GM18868 (cell line): ENCODE data around the gene RNF130.
"Not testable (repeated sequence)": the region's sequence is repeated elsewhere in the genome, so short reads cannot be mapped to it uniquely, and the experiment has no call there.

Experiments used
- ATAC-seq: cut with Tn5 transposase; IDR thresholded peaks from one replicate; pipeline ENCODE4 v1.9.1; 2021; ENCODE audit warnings: mild to moderate bottlenecking, moderate library complexity; ENCODE audit not compliant: unreplicated experiment

RNF130 gene

DNA sequence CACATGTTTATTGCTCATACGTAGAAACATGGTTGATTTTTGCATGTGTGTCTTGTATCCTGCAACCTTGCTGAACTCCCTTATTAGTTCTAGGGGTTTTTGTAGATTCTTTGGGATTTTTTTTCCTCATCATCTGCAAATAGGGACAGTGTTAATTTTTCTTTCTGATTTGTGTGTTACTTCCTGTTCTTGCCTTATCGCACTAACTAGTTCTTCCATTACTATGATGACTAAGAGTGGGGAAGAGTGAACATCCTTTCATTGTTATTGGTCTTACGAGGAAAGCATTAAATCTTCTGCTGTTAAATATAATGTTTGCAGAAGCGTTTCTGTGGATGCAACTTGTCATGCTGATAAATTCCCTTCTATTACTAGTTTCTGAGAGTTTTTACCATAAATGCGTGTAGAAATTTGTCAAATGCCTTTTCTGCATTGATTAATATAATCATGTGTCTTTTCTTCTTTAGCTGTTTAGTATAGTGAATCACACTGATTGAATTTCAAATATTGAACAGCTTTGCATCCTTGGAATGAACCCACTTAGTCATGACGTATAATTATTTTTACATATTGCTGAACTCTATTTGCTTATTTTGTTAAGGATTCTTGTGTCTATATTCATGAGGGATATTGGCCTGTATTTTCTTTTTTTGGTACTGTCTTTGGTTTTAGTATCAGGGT, 32.1 kb upstream of the RNF130 start:
- no peak for ATAC-seq

DNA sequence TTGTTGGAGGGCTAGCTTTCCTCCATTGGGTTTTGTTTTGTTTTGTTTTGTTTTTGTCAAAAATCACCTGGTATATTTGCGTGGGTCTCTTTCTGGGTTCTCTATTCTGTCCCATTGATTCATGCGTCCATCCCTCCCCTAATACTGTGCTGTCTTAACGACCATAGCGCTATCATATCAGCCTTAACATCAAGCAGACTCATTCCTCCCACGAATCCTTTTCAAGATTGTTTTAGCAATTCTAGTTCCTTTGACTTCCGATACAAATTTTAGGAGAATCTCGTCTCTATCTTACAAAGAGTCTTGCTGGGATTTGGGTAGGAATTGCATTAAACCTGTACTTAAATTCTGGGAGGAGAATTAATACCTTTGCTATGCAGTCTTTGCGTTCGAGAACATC, 31.1 kb upstream of the RNF130 start:
- no peak for ATAC-seq

DNA sequence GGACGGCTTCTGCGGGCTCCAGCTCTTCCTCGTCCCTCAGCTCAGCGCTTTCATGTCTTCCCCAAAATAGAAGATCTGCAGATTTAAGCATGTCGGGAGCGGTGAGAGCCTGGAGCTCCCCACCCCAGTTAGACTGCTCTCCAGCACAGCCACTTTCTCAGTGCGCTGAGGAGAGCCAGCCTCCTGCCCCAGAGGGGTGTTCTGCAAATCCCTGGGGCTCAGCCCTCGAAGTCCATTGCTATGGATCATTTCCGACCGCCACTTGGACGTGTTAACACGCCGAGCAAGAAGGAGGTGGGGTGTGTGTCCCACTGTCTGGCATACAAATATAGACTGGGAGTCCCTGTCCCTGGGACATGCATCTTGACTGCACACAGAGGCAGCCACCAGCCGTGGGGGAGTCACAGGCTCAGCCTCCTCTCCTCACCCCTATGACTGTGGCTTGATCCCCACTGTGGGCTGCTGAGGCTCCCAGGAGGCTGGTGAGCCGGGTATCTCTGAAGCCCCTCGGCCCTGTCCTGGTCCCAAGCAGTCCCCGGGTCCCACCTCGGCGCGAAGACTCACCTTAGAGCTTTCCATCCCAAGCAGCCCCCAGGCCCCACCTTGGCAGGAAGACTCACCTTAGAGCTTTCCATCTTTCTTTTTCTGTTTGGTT, 30.0 kb upstream of the RNF130 start:
- no peak for ATAC-seq

DNA sequence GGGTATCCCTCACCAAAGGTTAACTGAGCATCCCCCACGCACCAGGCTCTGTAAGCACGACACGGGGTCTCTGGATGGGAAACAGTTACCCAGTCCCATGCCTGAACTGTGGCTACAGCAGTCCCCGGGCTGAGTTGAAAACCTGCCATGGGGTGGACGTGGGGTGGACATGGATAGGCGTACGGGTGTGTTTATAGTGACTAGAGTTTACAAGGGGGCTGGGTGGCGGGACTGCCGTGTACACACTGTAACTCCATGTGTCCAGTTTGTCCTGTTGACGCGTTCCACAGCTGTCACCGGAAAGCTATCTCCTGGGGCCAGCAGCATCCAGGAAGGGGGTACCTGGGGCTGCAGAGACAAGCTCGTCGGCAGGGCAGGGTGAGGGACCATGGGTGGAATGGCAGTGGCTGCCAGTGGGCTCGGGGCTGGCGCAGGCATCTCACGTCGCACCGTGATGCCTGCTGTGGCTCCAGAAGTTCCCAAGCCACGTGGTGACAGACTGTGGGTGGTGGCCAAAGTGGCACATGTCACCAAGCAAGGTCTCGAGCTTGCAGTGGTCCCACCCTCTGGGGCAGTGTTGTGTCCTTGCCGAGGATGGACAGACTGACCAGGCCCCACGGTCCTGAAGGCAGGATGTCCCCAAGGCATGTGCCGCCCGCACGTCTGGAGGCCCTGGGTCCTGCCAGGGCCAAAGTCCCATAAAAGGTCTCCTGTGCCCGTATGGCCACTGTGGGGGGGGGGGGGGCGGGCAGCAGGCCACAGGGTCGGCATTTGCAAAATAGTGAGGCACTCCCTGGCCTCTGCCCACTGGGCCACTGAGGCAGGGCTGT, 29.3 kb upstream of the RNF130 start:
- ATAC-seq: no peak

DNA sequence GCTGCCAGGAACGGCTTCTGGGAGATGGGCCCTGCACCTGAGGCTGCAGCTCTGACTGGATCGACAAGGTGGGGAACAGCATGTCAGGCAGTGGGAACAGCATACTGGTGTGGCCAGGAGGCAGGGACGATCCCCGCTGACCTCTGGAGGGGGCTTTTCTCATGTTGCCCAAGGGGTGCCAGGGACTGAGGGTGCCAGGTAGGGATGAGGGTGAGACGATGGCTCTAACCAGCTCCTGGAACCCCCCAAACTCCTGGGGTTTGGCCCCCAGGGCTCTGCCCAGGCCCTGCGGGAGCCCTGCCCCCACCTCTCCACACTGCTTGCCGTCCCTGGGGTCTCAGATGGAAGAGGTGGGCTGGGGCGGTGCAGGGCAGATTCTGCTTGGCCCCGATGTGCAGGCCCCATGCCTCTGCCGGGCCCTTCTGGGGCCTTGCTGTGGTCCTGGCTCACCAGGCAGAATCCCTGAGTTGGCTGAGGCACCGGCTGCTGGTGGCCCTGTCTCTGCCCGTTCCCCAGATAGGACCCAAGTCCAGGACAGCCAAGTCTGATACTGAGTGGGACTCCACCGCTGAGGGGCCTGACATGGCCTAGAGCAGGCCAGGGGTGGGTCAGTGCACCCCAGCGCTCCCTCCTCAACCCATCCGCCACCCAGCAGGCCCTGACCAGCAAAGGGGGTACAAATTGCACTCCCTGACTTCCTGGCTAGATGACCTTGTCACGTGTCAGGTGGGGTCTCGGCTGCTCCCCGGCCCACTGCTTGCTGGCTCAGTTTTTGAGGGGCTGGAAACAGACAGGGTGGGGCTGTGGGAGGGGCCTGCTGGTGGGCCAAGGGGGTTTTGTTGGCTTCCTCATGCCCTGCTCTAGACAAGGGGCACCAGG, 28.4 kb upstream of the RNF130 start:
- no peak for ATAC-seq

DNA sequence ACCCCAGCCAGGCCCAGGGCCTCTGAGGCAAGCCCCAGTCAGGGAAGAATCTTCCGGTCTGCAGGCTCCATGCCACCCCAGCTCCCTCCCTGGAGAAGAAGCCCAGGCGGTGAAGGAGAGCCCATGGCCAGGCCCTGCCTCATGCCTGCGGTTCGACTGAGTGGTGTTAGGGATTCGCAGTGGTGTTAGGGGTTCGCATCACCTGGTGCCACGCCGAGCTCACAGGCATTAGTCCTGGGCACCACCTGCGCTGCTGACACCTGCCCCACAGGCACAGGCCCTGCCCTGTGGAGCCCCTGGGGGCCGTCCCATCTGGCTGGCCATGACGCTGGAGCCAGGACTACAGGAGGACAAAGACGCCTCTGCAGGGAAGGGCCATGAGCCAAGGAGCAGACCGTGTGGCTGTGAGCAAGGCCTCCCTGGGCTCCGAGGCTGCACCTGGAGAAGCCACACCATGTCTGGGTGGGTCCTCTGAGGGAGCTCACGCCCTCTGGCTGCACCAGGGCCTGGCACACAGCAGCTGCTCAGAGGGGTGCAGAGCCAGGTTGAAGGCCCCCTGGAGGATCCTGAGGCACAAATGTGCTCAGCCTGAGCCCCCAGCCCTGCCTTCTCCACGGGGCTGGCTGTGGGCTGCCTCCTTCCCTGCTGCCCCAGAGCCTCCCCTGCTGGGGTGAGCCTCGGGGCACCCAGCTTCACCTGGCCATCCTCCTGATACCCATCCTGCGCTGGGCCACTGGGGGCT, 27.6 kb upstream of the RNF130 start:
- no peak for ATAC-seq

DNA sequence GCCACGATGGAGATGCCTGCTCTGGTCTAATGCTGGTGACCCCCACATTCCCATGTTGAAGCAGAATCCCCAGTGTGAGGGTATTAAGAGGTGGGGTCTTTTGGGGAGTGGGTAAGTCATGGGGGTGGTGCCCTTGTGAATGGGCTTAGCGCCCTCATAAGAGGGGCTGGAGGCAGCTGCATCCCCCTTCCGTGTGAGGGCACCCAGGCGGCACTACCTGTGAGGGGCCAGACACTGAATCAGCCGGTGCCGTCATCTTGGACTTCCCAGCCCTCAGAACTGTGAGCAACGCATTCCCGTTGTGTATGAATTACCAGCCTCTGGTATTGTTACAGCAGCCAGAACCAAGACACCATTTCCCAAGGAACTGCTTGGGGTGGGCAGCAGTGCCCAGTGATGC, 27.0 kb upstream of the RNF130 start:
- no peak for ATAC-seq

DNA sequence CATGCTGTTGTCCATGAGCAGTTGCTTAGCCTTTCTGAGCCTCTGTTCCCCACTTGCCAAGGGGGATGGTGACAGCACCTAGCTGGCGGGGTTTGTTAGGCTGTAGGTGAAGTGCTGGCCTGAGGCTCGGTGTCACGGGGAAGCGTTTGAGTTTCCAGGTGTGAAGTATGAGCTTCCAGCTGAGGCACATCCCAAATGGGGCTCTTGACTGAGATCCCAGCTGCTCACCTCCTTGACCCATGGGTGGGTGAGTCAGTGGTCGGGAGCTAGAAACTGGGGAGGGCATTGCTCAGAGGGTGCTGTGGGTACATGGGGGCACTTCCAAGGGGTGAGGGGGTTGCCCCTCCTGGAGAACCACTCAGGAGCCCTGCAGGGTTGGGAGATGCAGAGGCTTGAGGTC, 26.4 kb upstream of the RNF130 start:
- no peak for ATAC-seq

DNA sequence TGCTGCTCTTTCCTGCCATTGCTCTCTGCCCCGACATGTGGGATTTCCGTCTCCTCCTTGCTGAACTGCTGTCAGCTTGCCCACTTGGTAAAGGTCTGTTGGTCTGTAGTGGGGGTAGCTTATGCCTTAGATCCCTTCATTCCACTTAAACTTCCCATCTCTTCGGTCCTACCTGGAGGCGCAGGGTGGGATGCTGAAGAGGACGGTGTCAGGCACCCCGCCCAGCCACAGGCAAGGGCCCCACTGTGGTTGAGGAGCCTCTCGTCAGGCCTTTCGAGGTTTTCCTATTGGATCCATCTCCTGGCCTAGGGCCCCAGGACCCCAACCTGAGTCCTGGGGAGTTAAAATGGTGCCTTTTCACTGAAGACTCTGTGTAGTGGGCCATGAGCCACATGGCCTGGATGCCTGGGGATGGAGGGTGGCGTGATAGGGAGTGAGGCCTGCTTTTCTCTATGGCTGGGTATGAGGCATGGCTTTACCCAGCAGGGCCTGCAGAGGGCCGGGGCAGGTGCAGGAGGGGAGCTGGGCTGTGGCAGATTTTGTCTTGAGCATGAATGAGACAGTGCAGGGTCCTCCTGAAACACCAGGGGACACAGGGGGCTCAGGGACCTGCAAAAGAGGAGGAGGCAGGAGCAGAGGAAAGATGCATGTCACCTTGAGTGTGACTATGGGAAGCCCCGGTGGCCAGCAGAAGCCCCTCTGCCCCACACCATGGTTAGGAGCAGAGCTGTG, 25.8 kb upstream of the RNF130 start:
- ATAC-seq: no peak

DNA sequence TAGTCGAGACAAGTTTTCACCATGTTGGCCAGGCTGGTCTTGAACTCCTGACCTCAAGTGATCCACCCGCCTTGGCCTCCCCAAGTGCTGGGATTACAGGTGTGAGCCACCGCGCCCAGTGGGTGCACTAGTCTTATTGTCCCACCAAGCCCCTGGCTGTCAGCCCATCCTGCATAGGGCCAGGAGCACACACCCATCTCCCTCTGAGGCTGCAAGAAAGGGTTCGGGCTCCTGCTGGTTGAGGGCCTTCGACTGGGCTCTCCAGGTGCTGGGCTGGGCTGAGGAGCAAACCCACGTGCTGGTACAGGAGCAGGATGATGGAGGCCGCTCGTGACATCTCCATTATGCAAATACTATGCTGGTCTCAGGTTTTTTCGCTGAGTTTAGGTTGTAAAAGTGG, 25.1 kb upstream of the RNF130 start:
- no peak for ATAC-seq

DNA sequence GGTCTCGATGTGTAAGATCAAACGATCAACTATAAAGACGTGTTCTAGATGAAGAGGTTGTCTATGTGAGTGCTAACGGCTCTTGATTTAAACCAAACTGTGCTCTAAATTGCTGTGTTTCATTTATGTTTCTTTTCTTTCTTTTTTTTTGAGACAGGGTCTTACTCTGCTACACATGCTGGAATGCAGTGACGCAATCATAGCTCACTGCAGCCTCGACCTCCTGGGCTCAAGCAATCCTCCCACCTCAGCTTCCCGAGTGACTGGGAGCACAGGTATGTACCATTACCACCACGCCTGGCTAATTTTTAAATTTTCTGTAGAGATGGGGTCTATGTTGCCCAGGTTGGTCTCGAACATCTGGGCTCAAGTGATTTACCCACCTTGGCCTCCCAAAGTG, 24.0 kb upstream of the RNF130 start:
- no peak for ATAC-seq

DNA sequence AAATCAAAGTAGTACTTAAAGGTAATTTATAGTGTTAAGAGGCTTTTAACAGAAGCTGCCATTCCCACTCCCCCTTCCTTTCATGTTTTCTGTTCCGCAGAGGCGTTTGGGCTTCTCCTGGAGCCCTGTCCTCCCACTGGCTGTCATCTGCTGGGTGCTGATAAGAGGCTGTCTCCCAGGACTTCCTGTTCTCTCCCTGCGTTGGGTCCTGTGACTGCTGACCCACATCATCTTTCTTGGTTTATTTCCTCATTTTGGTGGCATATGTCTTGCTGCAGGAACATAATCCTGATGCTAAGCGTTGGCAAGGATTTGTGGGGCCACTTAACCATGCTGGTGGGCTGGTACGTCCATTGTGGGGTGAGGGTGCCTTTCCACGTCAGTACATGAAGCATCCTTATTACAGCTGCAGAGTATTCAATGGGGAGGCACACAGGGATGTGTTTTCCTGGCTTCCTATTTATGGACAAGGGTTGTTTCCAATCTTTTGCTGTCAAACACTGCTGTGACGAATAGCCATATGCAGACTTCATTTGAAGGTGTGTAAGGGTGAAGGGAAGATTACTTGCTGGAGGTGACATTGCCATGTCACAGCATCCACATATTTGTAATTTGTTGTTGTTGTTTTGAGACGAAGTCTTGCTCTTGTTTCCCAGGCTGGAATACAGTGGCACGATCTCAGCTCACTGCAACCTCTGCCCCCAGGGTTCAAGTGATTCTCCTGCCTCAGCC, 22.3 kb upstream of the RNF130 start:
- ATAC-seq: no peak

DNA sequence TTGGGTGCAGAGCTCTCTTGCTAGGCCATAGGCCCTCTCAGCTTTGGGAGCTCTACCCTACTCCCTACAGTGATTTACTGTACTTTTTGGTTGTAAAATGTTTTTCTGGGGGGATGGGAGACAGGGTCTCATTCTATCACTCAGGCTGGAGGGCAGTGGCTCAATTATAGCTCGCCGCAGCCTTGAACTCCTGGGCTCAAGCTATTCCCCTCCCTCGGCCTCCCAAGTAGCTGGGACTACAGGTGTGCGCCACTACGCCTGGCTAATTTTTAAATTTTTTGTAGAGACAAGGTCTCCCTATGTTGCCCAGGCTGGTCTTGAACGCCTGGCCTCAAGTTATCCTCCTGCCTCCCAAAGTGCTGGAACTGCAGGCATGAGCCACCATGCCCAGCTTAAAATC, 21.7 kb upstream of the RNF130 start:
- ATAC-seq: no peak

DNA sequence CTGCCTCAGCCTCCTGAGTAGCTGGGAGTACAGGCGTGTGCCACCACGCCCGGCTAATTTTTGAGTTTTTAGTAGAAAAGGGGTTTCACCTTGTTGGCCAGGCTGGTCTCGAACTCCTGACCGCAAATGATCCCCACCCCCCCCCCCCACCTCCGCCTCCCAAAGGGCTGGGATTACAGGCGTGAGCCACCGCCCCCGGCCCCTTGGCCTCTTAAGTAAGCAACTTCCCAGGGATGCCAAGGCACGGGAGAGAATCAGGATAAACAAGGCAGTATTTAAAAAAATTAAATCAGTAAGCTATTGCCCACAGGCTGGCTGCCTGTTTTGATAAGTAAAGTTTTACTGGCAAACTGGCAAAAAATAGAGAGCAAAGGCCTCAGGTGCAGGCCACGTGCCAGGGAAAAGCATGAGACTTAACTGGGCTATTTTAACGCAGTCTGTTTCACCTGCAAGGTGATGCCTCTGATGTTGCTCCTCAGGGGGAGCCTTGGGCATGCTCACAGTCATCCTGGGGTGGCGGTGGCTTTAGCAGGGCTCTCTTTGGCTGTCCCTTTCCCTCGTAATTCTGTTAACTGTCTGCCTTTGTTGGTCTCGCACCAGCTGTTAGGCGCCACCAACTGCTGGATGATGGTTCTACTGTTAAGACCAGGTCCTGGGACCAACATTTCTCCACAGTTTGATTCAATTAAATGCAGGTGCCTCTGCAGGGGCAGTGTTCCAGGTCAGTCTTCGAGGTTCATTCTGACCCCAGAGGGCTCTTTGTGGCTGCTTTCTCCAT, 19.4 kb upstream of the RNF130 start:
- ATAC-seq: no peak

DNA sequence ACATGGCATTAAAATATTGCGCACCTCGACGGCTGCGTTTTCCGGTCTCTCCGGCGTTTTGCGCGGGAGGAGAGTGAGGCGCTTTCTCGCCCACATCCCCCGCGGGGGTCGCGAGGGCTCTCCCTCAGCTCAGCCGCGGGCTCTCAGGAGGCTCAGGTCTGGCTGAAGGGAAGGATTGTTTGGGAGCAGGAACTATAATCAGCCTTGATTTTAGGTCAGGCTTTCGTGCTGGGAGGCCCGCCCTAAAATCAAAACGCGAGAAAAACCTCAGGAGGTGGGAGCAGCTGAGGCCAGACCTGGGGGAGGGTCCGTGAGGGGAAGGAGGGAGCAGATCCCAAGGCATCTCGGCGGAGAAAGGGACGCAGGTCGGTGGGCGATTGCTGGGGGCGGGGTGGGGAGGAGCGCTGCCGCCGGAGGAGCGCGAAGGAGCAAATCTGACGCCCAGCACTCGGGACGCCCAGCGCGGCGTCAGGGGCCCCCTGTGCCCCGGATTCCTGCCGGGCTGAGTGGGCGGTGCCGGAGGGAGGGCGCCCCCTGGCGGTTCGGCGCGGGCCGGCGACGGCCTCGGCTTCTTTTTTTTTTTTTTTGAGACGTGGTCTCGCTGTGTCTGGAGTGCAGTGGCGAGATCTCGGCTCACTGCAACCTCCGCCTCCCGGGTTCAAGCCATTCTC, 18.7 kb upstream of the RNF130 start:
- peak; percentile 43 for ATAC-seq

DNA sequence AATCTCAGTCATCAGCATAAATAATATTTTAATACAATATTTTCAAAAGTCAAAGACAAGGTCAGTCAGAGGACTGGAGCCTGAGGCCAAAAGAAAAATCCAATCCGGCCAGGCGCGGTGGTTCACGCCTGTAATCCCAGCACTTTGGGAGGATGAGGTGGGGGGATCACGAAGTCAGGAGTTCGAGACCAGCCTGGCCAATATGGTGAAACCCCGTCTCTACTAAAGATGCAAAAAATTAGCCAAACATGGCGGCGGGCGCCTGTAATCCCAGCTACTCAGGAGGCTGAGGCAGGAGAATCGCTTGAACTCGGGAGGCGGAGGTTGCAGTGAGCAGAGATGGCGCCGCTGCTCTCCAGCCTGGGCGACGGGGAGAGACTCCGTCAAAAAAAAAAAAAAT, 18.1 kb upstream of the RNF130 start:
- not testable (repeated sequence) for ATAC-seq

DNA sequence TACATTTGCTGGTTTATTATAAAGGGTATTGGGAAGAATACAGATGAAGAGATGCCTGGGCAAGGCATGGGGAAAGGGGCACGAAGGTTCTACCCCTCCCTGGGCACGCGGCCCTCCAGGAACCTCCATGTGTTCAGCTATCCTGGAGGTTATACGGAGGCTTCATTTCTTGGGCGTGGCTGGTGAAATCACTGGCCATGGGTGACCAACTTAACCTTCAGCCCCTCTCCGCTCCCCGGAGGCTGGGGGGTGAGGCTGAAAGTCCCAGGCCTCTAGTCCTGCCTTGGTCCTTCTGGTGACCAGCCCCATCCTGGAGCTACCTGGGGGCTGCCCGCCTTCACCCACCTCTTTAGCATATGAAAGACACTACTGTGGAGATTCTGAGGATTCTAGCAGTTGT, 17.0 kb upstream of the RNF130 start:
- no peak for ATAC-seq
